ENCODE results near the gene LRSAM1.

- no peak for TF ChIP-seq CTCF (IDR thresholded peaks at IDR 0.05)
- no peak for TF ChIP-seq POLR2AphosphoS5 (IDR thresholded peaks at IDR 0.05)
- no peak for TF ChIP-seq POLR2A (IDR thresholded peaks at IDR 0.05)
Observed at GRCh38 chr9:127482662-127483061, 31.4 kb downstream of the LRSAM1 start.

All from breast epithelium (tissue), 3 donors.